GM23338 (cell line): ENCODE measurements around the gene DNAJC5G. TPM values are rescaled to one million over a fixed set of nuclear protein-coding genes. Genes with fewer than 3 reads are reported as not detected.

Experiments used
- ATAC-seq: fragments of 200-7000 bp; cut with Tn5 transposase; 3 replicates; pipeline ENCODE4 v1.9.1; 2020
- DNase-seq: peaks from one replicate; pipeline ENCODE4 v3.0.0-alpha.2; 2015; ENCODE audit warnings: low spot score
- H2AFZ ChIP-seq: fragments of 200-600 bp; sonication (generic); 2 replicates; pipeline ENCODE4 v1.8.0; 2016; ENCODE audit warnings: antibody characterized with exemption, mild to moderate bottlenecking, moderate library complexity
- H3F3A ChIP-seq: fragments of 200-600 bp; sonication (generic); replicated peaks from 2 replicates; pipeline ENCODE4 v1.8.0; 2017; ENCODE audit warnings: antibody characterized with exemption, mixed run types, low read depth
- H3K27ac ChIP-seq: fragments of 200-600 bp; sonication (generic); 2 replicates; pipeline ENCODE4 v1.6.1; 2016; ENCODE audit warnings: low read depth
- H3K27me3 ChIP-seq: fragments of 200-600 bp; sonication (generic); 2 replicates; pipeline ENCODE4 v1.8.0; 2016; ENCODE audit warnings: mild to moderate bottlenecking, mixed run types, moderate library complexity; ENCODE audit not compliant: insufficient read depth
- H3K36me3 ChIP-seq: fragments of 200-600 bp; sonication (generic); 2 replicates; pipeline ENCODE4 v1.8.0; 2016; ENCODE audit warnings: mild to moderate bottlenecking; ENCODE audit not compliant: insufficient read depth
- H3K4me1 ChIP-seq: fragments of 200-600 bp; sonication (generic); 2 replicates; pipeline ENCODE4 v1.8.0; 2016; ENCODE audit warnings: mild to moderate bottlenecking, moderate library complexity; ENCODE audit not compliant: insufficient read depth
- H3K4me2 ChIP-seq: fragments of 200-600 bp; sonication (generic); 2 replicates; pipeline ENCODE4 v1.7.1; 2017; ENCODE audit warnings: mixed run types
- H3K4me3 ChIP-seq: fragments of 200-600 bp; sonication (generic); 2 replicates; pipeline ENCODE4 v1.6.1; 2016; ENCODE audit warnings: mixed run types
- H3K79me2 ChIP-seq: fragments of 200-600 bp; sonication (generic); replicated peaks from 2 replicates; pipeline ENCODE4 v1.8.0; 2017; ENCODE audit warnings: mild to moderate bottlenecking; ENCODE audit not compliant: insufficient read depth
- H3K9me2 ChIP-seq: fragments of 200-600 bp; sonication (generic); 2 replicates; pipeline ENCODE4 v1.8.0; 2017; ENCODE audit not compliant: insufficient read depth
- H4K20me1 ChIP-seq: fragments of 200-600 bp; sonication (generic); replicated peaks from 2 replicates; pipeline ENCODE4 v1.8.0; 2017; ENCODE audit warnings: mild to moderate bottlenecking; ENCODE audit not compliant: insufficient read depth
- H3K27ac Mint-ChIP-seq: 2 replicates; pipeline ENCODE4 v1.8.0; 2020; ENCODE audit warnings: inconsistent platforms, mild to moderate bottlenecking, moderate library complexity, mixed read lengths
- H3K27me3 Mint-ChIP-seq: 3 replicates; pipeline ENCODE4 v1.8.0; 2022; ENCODE audit warnings: low read depth, mild to moderate bottlenecking, moderate library complexity, mixed read lengths, inconsistent platforms; ENCODE audit not compliant: insufficient read depth, poor library complexity
- H3K36me3 Mint-ChIP-seq: 3 replicates; pipeline ENCODE4 v1.8.0; 2021; ENCODE audit warnings: low read depth, mild to moderate bottlenecking, inconsistent platforms, moderate library complexity, mixed read lengths
- H3K4me1 Mint-ChIP-seq: 3 replicates; pipeline ENCODE4 v1.8.0; 2020; ENCODE audit warnings: mild to moderate bottlenecking, inconsistent platforms, mixed read lengths
- H3K4me3 Mint-ChIP-seq: 3 replicates; pipeline ENCODE4 v1.8.0; 2021; ENCODE audit warnings: moderate library complexity, mild to moderate bottlenecking, inconsistent platforms, mixed read lengths
- H3K9me3 Mint-ChIP-seq: 3 replicates; pipeline ENCODE4 v1.8.0; 2020; ENCODE audit warnings: moderate library complexity, mild to moderate bottlenecking, inconsistent platforms, mixed read lengths
- CREB1 ChIP-seq: fragments of 250-450 bp; sonication (Bioruptor Pico); IDR thresholded peaks from 2 replicates; pipeline ENCODE4 v1.5.0; 2020; ENCODE audit warnings: low read depth, mild to moderate bottlenecking, moderate library complexity
- CTCF ChIP-seq, 2 experiments: fragments of 200-600 bp in 1 of 2; sonication (generic) in 1 of 2; conservative IDR thresholded peaks; 2 replicates each; pipeline versions ENCODE4 v1.5.1 to v1.6.1; 2016 to 2017; ENCODE audit warnings: antibody characterized with exemption in 2 of 2, low read depth in 2 of 2, mild to moderate bottlenecking in 2 of 2, moderate library complexity in 1 of 2
- ETS1 ChIP-seq: IDR thresholded peaks from 2 replicates; pipeline ENCODE4 v1.6.1; 2016; ENCODE audit warnings: antibody characterized with exemption
- EZH2 ChIP-seq: fragments of 200-600 bp; sonication (generic); IDR thresholded peaks from one replicate; pipeline ENCODE4 v1.8.0; 2017; ENCODE audit warnings: antibody characterized with exemption, mild to moderate bottlenecking, low read depth; ENCODE audit not compliant: unreplicated experiment
- EZH2phosphoT487 ChIP-seq: fragments of 200-600 bp; sonication (generic); IDR thresholded peaks from one replicate; pipeline ENCODE4 v1.8.1; 2018; ENCODE audit warnings: antibody characterized with exemption; ENCODE audit not compliant: unreplicated experiment
- JUNB ChIP-seq: IDR thresholded peaks from one replicate; pipeline ENCODE4 v1.6.1; 2016; ENCODE audit warnings: antibody characterized with exemption; ENCODE audit not compliant: unreplicated experiment
- NANOG ChIP-seq: IDR thresholded peaks from 2 replicates; pipeline ENCODE4 v1.6.1; 2016; ENCODE audit warnings: antibody characterized with exemption, borderline replicate concordance
- POLR2AphosphoS5 ChIP-seq: IDR thresholded peaks from 2 replicates; pipeline ENCODE4 v1.6.1; 2016; ENCODE audit warnings: antibody characterized with exemption, low read depth
- STAT1 ChIP-seq: IDR thresholded peaks from one replicate; pipeline ENCODE4 v1.6.1; 2016; ENCODE audit warnings: antibody characterized with exemption; ENCODE audit not compliant: unreplicated experiment
- ZNF114 ChIP-seq: fragments of 250-450 bp; sonication (Bioruptor Pico); IDR thresholded peaks from 2 replicates; pipeline ENCODE4 v1.5.0; 2020; ENCODE audit warnings: mild to moderate bottlenecking, moderate library complexity
- ZNF331 ChIP-seq: fragments of 250-450 bp; sonication (Bioruptor Pico); IDR thresholded peaks from 2 replicates; pipeline ENCODE4 v1.5.0; 2020; ENCODE audit warnings: low read depth, mild to moderate bottlenecking, moderate library complexity
- ZNF462 ChIP-seq: fragments of 250-450 bp; sonication (Bioruptor Pico); IDR thresholded peaks from 2 replicates; pipeline ENCODE4 v1.5.0; 2020; ENCODE audit warnings: mild to moderate bottlenecking, moderate library complexity
- polyA plus RNA-seq: library from polyadenylated mRNA; unstranded; fragments of >200 nt; fragmentation: Nextera tagmentation; extraction: Ambion mirVana; gene quantifications from 2 replicates; pipeline ENCODE4 v1.2.1, GENCODE V29; 2016
- total RNA-seq: library from RNA; depleted of rRNA; stranded (reverse); fragments of >200 nt; shearing (Covaris generic); gene quantifications from 2 replicates; pipeline ENCODE4 v1.2.3, GENCODE V29; 2014

The DNAJC5G gene
- total and polyA plus RNA-seq, 2 experiments from 2014 or later = 0.59 TPM; not detected in 1

- peaks cover 10% of the 10 kb centered on the region; the same call in 1 of the 2 replicates for H3F3A ChIP-seq
- peaks cover 4% of the 10 kb centered on the region; the same call in 1 of the 2 replicates for H4K20me1 ChIP-seq
- H3K27ac ChIP-seq = no peak overlapping the region
- peak; percentile 15 for ATAC-seq
- peaks cover 6% of the 10 kb centered on the region for H3K4me1 Mint-ChIP-seq
- no peak for TF ChIP-seq ETS1
- peak; percentile 10 for TF ChIP-seq EZH2
- H2AFZ ChIP-seq = peak overlapping the region; percentile 94
- no peak overlapping the region for H3K27ac Mint-ChIP-seq
- no peaks in the 10 kb centered on the region for H3K9me2 ChIP-seq
- H3K27me3 ChIP-seq = peaks cover 57% of the 10 kb centered on the region
- H3K79me2 ChIP-seq = no peaks in the 10 kb centered on the region
- no peaks in the 10 kb centered on the region for H3K9me3 Mint-ChIP-seq
- H3K36me3 ChIP-seq = no peaks in the 10 kb centered on the region
- H3K27me3 Mint-ChIP-seq = peaks cover 54% of the 10 kb centered on the region
- DNase-seq = peak; percentile 46
- peak overlapping the region; percentile 55 for H3K4me3 ChIP-seq
- H3K36me3 Mint-ChIP-seq = 0 out of 3 replicates have a peak, but pooled peaks cover 5% of the 10 kb centered on the region
- H3K4me3 Mint-ChIP-seq = peak overlapping the region; percentile 60
- peaks cover 9% of the 10 kb centered on the region for H3K4me1 ChIP-seq
- H3K4me2 ChIP-seq = peak overlapping the region; percentile 84
Observed at GRCh38 chr2:27306136-27306535, 30.9 kb downstream of the DNAJC5G start.

GRCh38 chr2:27306573-27307286 is 31.5 kb downstream of the DNAJC5G start:
- H3K27ac Mint-ChIP-seq = no peak overlapping the region
- Histone ChIP-seq H3F3A (peaks cover 10% of the 10 kb centered on the region; the same call in 1 of the 2 replicates), H3K4me2 (peak overlapping the region; percentile 84), H3K4me1 (peaks cover 9% of the 10 kb centered on the region), H3K79me2 (no peaks in the 10 kb centered on the region), H3K27me3 (peaks cover 57% of the 10 kb centered on the region), H2AFZ (peak overlapping the region; percentile 94), H3K9me2 (no peaks in the 10 kb centered on the region), H4K20me1 (peaks cover 4% of the 10 kb centered on the region; the same call in 1 of the 2 replicates), H3K4me3 (peak overlapping the region; percentile 55), H3K27ac (no peak overlapping the region), H3K36me3 (no peaks in the 10 kb centered on the region)
- DNase-seq = peak; percentile 76
- 0 out of 3 replicates have a peak, but pooled peaks cover 5% of the 10 kb centered on the region for H3K36me3 Mint-ChIP-seq
- H3K27me3 Mint-ChIP-seq = peaks cover 54% of the 10 kb centered on the region
- peaks cover 6% of the 10 kb centered on the region for H3K4me1 Mint-ChIP-seq
- ATAC-seq = peak; percentile 39
- H3K9me3 Mint-ChIP-seq = no peaks in the 10 kb centered on the region
- peak overlapping the region; percentile 60 for H3K4me3 Mint-ChIP-seq
- no peak for TF ChIP-seq CREB1
- TF ChIP-seq POLR2AphosphoS5 = no peak
- TF ChIP-seq ZNF331 (CRISPR knock-in tag) = no peak
- TF ChIP-seq STAT1 = no peak
- TF ChIP-seq CTCF (conservative IDR thresholded peaks at IDR 0.05; ENCODE audit: low read depth in 2 of 2) = peak; percentile 25 to 32; a peak in 3 of 4 replicates
- TF ChIP-seq ZNF114 (CRISPR knock-in tag) = no peak
- TF ChIP-seq NANOG = no peak
- peak; percentile 47 for TF ChIP-seq EZH2phosphoT487
- TF ChIP-seq ZNF462 (CRISPR knock-in tag) = no peak
- peak; percentile 40 for TF ChIP-seq EZH2
- TF ChIP-seq JUNB = no peak
